Hepatocyte (in vitro differentiated cells): ENCODE results near the gene DCUN1D5.

Experiments
- CTCF ChIP-seq: fragments of 200-600 bp; sonication (generic); IDR thresholded peaks from 2 replicates; pipeline ENCODE4 v1.5.1; 2016; ENCODE audit warnings: antibody characterized with exemption, mild to moderate bottlenecking; ENCODE audit not compliant: poor library complexity
- EZH2 ChIP-seq: fragments of 200-600 bp; sonication (generic); IDR thresholded peaks from 2 replicates; pipeline ENCODE4 v1.6.1; 2016; ENCODE audit warnings: antibody characterized with exemption, mild to moderate bottlenecking, borderline replicate concordance
- EZH2phosphoT487 ChIP-seq: fragments of 200-600 bp; sonication (generic); IDR thresholded peaks from one replicate; pipeline ENCODE4 v1.6.1; 2018; ENCODE audit warnings: antibody characterized with exemption, mild to moderate bottlenecking, low read depth, moderate library complexity; ENCODE audit not compliant: unreplicated experiment, severe bottlenecking

GRCh38 chr11:103110391-103110790 lies 18.4 kb upstream of the DCUN1D5 start:
- TF ChIP-seq CTCF (peak; percentile 34), EZH2 (no peak), EZH2phosphoT487 (no peak)
